Upper lobe of left lung (tissue), 4 donors: ENCODE measurements around the gene TFPI.

Experiments used
- CTCF ChIP-seq, 6 experiments: fragments of 450-650 bp in 4 of 6; fragments of 200-600 bp in 2 of 6; sonication (generic) in 2 of 6; IDR thresholded peaks; one replicate each; pipeline ENCODE4 v1.5.1; 2016 to 2019; ENCODE audit warnings: antibody characterized with exemption in 6 of 6
- EP300 ChIP-seq, 4 donors: sonication (generic); formaldehyde crosslinking; IDR thresholded peaks; one replicate each; pipeline ENCODE4 v1.5.1; 2017; ENCODE audit warnings: antibody characterized with exemption in 4 of 4, control low read depth in 2 of 4
- POLR2A ChIP-seq, 4 donors: fragments of 450-650 bp; IDR thresholded peaks; one replicate each; pipeline ENCODE4 v1.5.1; 2016 to 2017; ENCODE audit warnings: antibody characterized with exemption in 4 of 4, mild to moderate bottlenecking in 2 of 4
- POLR2AphosphoS5 ChIP-seq, 2 donors: sonication (generic); formaldehyde crosslinking; IDR thresholded peaks; one replicate each; pipeline ENCODE4 v1.5.1; 2017; ENCODE audit warnings: antibody characterized with exemption in 2 of 2

GRCh38 chr2:187447336-187447735 is 106.9 kb downstream of the TFPI start:
- no peak for TF ChIP-seq CTCF (IDR thresholded peaks at IDR 0.05)
- TF ChIP-seq POLR2A (IDR thresholded peaks at IDR 0.05): no peak
- no peak for TF ChIP-seq POLR2AphosphoS5 (IDR thresholded peaks at IDR 0.05)
- TF ChIP-seq EP300 (IDR thresholded peaks at IDR 0.05): no peak
